GM18861 (cell line): ENCODE results near the gene IL6.
A peak's percentile ranks its signal among the peaks of the same experiment; 100 is the strongest.

Experiments
- ATAC-seq: cut with Tn5 transposase; IDR thresholded peaks from one replicate; pipeline ENCODE4 v1.9.1; 2021; ENCODE audit not compliant: unreplicated experiment

Gene IL6

DNA sequence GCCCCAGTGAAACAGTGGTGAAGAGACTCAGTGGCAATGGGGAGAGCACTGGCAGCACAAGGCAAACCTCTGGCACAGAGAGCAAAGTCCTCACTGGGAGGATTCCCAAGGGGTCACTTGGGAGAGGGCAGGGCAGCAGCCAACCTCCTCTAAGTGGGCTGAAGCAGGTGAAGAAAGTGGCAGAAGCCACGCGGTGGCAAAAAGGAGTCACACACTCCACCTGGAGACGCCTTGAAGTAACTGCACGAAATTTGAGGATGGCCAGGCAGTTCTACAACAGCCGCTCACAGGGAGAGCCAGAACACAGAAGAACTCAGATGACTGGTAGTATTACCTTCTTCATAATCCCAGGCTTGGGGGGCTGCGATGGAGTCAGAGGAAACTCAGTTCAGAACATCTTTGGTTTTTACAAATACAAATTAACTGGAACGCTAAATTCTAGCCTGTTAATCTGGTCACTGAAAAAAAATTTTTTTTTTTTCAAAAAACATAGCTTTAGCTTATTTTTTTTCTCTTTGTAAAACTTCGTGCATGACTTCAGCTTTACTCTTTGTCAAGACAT is 574 bp upstream of the IL6 start:
- ATAC-seq, result peak; percentile 73

DNA sequence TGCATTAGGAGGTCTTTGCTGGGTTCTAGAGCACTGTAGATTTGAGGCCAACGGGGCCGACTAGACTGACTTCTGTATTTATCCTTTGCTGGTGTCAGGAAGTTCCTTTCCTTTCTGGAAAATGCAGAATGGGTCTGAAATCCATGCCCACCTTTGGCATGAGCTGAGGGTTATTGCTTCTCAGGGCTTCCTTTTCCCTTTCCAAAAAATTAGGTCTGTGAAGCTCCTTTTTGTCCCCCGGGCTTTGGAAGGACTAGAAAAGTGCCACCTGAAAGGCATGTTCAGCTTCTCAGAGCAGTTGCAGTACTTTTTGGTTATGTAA is 675 bp downstream of the IL6 start:
- no peak for ATAC-seq

DNA sequence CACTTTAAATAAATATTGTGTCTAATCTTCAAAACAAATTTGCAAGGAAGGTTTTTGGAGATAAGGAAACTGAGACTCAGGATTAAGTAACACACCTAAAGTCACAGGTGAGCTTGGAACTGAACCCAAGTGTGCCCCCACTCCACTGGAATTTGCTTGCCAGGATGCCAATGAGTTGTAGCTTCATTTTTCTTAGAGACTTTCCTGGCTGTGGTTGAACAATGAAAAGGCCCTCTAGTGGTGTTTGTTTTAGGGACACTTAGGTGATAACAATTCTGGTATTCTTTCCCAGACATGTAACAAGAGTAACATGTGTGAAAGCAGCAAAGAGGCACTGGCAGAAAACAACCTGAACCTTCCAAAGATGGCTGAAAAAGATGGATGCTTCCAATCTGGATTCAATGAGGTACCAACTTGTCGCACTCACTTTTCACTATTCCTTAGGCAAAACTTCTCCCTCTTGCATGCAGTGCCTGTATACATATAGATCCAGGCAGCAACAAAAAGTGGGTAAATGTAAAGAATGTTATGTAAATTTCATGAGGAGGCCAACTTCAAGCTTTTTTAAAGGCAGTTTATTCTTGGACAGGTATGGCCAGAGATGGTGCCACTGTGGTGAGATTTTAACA is 1.5 kb downstream of the IL6 start:
- ATAC-seq, result no peak

DNA sequence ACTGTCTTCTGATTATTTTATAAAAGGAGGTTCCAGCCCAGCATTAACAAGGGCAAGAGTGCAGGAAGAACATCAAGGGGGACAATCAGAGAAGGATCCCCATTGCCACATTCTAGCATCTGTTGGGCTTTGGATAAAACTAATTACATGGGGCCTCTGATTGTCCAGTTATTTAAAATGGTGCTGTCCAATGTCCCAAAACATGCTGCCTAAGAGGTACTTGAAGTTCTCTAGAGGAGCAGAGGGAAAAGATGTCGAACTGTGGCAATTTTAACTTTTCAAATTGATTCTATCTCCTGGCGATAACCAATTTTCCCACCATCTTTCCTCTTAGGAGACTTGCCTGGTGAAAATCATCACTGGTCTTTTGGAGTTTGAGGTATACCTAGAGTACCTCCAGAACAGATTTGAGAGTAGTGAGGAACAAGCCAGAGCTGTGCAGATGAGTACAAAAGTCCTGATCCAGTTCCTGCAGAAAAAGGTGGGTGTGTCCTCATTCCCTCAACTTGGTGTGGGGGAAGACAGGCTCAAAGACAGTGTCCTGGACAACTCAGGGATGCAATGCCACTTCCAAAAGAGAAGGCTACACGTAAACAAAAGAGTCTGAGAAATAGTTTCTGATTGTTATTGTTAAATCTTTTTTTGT is 2.3 kb downstream of the IL6 start:
- no peak for ATAC-seq

DNA sequence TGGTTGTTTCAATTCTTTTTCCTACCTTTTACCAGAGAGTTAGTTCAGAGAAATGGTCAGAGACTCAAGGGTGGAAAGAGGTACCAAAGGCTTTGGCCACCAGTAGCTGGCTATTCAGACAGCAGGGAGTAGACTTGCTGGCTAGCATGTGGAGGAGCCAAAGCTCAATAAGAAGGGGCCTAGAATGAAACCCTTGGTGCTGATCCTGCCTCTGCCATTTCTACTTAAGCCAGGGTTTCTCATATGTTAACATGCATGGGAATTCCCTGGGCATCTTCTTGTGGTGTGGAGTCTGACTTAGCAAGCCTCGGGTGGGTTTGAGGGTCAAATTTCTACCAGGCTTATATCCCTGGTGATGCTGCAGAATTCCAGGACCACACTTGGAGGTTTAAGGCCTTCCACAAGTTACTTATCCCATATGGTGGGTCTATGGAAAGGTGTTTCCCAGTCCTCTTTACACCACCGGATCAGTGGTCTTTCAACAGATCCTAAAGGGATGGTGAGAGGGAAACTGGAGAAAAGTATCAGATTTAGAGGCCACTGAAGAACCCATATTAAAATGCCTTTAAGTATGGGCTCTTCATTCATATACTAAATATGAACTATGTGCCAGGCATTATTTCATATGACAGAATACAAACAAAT is 3.2 kb downstream of the IL6 start:
- no peak for ATAC-seq

DNA sequence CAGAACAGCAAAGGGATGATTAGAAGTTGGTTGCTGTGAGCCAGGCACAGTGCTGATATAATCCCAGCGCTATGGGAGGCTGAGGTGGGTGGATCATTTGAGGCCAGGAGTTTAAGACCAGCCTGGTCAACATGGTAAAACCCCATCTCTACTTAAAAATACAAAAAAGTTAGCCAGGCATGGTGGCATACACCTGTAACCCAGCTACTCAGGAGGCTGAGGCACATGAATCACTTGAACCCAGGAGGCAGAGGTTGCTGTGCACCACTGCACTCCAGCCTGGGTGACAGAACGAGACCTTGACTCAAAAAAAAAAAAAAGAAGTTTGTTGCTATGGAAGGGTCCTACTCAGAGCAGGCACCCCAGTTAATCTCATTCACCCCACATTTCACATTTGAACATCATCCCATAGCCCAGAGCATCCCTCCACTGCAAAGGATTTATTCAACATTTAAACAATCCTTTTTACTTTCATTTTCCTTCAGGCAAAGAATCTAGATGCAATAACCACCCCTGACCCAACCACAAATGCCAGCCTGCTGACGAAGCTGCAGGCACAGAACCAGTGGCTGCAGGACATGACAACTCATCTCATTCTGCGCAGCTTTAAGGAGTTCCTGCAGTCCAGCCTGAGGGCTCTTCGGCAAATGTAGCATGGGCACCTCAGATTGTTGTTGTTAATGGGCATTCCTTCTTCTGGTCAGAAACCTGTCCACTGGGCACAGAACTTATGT is 4.1 kb downstream of the IL6 start:
- no peak for ATAC-seq

DNA sequence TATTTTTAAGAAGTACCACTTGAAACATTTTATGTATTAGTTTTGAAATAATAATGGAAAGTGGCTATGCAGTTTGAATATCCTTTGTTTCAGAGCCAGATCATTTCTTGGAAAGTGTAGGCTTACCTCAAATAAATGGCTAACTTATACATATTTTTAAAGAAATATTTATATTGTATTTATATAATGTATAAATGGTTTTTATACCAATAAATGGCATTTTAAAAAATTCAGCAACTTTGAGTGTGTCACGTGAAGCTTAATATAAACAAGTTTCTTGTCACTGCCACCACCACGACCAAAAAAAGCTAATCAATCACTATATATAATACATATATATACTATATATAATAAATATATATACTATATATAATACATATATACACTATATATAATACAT is 4.8 kb downstream of the IL6 start:
- ATAC-seq, result no peak

DNA sequence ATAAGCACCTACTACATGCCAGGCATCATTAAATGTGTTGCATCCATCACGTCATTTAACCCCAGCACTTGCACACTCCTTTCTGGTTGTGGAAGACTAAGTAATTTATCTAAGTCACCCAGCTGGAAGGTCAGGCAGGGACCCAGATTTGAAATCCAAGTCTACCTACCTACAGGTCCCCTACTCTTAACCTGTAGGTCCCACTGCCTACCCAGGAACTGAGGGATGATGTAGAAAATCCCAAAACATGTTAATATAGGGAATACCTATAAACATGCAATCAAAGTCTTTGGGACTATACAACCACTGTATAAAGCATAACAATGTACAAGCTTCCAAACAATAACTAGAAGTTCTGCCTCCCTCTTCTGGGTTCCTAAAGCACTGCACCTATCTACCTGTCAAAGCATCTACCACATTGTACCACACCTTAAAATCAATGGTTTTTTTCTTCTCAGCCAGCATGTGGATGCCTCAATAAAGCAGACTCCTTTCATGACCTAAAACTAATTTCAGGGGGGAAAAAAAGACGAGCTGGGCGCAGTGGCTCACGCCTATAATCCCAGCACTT is 5.6 kb downstream of the IL6 start:
- ATAC-seq, result no peak

DNA sequence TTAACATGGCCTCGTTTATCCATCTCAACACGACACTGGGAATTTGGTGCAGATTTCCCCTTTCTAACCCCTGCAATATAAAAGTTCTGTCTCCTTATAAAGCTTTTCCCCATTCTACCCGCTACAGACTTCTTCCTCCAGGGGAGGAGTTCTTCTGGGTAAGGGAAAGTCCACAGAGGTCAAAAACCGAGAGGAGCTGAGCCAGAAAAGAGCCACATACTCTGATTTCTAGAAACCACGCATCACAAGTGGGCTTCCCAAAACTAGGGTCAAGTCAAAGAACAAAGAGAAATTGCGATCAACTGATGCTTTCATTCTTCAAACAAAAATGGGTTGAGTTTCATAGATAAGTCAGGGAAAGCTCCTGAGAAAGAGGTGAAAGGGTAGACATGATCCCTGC is 6.8 kb downstream of the IL6 start:
- ATAC-seq, result no peak

DNA sequence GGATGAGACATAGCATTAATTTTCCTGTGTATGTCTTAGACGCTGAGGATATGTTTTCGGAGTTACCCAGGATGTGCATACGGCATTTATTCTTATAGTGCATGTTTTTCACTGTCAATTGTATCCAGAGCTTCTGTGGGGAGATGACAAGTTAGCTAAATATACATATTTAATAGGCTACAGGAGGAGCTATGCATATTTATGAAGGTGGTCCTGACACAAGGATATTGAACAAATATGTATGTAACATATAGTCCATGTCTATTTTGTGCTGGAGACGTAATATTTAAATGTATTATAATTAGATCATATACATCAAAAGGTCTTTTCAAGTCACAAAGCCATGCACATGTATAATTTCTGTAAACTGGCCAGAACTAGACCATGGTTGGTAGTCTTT is 16.0 kb downstream of the IL6 start:
- no peak for ATAC-seq

DNA sequence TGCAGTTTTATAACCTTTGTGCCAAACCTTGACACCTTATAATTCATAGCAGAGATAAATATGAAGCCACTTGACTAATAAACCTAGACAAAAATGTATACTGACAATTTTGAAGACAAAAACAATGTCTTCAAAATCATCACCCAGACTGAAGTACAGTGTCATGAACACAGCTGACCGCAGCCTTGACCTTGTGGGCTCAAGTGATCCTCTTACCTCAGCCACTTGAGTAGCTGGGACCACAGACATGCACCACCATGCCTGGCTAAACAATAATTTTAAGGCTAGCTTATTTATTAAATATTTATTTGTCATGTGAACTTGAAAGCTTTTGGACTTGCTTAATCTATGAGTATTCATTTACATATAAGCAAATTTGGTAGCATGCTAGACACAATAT is 24.3 kb downstream of the IL6 start:
- no peak for ATAC-seq

DNA sequence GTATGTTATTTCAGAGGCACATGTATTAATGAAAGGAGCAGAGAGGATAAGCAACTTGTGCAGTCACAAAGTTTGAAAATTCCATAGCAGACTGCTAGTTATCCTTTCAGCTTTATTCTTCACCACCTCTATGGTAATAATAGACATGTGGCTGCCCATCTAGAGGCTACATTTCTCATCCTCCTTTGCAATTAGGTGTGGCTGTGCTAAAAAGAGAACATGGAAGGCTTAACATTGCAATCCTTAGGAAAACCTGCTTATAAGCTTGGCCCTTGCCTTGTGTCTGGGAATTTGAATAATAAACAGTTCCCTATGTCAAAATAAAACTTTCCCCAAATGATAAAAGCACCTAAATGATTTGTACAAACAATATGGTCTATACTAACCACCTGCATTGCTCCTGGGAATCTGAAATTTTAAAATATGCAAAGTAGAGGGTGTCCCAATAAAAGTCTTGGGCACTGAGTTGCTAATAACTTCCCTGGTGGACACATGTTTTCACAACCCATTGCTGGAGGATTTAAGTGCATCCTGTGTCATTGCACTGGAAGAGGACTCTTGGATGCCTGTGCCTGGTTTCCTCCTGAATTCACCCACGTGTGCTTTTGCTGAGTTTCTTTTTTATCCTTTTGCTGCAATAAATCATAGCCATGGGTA is 30.5 kb downstream of the IL6 start:
- no peak for ATAC-seq

DNA sequence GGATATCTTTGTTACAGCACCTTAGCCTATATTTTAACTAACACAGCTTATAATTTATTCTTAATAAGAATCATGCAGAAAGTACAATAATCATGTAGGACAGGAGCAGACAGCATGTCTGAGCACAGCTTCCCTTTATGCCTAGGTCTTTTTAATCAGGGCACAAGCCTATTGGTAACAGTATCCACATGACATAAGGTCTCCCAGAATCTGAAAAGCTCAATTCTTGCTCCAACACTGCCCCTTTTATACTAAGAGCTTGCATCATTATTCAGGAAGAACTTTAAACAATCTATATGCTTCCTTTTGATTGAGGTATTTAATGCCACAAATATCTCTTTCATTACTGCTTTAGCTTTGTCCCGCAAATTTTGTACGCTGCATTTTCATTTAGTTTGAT is 31.6 kb downstream of the IL6 start:
- ATAC-seq, result no peak

DNA sequence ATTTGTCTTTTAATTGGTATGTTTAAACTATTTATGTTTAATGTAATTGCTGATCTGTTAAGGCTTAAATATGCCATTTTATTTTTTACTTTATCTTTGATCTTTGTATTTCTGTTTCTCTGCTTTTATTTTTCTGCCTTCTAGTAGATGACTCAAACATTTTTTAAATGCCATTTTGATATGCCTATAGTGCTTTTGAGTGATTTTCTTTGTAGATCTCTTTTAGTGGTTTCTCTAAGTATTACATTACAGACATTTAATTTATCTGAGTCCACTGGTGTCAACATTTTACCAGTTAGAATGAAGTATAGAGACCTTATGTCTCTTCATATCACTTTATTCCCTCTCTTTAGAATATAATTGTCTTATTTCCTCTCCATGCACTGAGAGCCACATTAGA is 32.7 kb downstream of the IL6 start:
- ATAC-seq, result no peak

DNA sequence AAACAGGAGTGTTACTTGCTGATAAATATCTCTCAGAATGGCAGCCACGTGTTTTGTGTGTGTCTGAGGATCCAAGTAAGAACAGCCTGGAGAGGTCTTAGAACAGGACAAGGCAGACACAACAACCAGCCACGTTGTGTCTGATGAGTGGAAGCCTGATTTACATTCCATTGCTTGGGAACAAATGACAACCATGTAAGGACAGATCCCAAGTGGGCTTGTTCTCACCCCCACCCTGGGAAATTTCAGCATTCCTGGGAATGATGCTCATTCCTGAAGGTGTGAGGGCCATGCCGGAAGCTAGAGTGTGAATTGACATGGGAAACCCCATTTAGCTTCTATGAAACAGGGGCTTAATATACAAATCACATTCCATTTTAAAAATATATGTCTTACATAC is 35.9 kb downstream of the IL6 start:
- no peak for ATAC-seq

DNA sequence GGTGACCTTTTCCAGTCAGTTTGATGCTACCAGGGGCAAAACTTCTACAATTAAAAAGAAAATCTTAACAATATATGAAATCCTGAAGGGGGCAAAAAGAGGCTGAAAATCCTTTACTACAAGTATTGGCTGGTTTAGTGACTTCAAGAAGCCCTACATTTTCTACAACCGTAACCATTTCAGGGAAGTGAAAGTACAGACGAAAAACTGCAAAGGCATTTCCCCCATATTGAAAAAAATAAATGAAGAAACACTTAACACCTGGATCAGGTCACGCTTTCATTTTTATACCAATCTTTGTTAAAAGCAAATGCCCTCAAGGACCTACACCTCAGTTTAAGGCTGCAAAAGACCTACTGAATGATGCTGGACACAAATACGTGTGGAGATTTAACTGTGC is 38.6 kb downstream of the IL6 start:
- ATAC-seq, result peak; percentile 84

DNA sequence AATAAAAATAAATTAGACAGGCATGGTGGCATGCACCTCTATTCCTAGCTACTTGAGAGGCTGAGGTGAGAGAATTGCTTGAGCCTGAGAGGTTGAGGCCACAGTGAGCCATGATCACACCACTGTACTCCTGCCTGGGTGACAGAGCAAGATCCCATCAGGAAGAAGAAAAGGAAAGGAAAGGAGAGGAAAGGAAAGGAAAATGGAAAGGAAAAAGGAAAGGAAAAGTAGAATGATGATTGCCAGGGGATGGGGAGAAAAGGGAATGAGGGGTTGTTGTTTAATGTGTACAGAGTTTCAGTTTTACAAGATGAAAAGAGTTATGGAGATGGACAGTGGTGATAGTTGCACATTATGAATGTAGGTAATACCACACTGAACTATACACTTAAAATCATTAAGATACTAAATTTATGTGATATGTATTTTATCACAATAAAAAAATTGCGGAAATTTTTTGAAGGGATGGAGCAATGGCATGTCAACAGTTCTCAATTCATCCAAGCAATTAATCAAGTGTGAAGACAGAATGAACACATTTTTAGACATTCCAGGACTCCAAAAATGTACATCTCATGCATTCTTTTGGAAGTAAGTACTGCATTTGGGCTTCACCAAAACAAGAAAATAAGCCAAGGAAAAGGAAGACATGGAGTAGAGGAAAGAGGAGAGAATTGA is 44.3 kb downstream of the IL6 start:
- no peak for ATAC-seq

DNA sequence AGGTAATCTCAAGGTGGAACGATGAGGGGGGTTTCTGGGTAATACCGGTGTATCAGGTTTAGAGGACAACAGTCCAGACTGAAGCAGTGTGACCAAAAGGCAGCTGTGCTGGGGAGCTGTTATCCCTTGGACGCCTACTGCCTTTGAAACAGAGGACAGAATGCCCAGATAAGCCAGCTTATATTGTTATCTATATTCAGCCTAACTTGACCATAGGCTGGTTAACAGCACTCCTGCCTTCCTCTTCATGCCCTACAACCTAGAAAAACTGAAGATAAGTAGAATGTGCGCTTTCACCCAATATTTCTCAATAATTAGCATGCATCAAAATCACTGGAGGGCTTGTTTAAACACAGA is 44.9 kb downstream of the IL6 start:
- no peak for ATAC-seq

DNA sequence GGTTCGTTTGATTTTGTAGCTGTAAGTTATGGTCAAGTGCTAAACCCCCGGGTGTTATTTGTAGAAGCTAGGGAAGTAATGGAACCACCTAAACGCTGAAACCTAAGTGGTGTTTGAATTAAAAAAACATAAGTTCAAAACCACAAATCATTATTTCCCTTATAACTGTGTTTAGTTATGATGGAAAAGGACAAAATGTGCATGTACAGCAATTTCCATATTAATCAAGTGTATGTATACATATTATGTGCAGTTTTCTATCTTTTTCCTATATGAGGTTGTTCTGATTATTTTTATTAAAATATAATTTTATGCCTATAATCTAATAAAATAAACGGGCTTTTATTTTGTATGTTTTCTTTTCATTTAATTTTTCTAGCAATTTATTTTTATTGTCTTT is 45.9 kb downstream of the IL6 start:
- no peak for ATAC-seq

DNA sequence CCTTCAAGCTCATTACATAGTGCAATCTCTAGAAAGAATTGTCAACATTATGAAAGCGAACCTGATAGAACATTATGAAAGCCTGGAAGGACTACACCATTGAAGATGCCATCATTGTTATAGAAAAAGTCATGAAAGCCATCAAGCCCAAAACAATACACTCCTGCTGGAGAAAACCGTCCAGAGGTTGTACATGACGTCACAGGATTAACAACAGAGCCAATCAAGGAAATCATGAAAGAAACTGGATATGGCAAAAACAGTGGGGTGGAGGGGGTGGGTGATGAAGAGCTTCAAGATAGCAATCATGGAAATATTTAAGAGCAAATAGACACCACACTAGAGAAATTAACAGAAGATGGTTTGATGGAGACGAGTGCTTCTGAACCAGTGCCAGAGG is 50.0 kb downstream of the IL6 start:
- ATAC-seq, result no peak
